ENCODE results near the gene LIN7A. TPM values are rescaled to one million over a fixed set of nuclear protein-coding genes. Genes with fewer than 3 reads are reported as not detected.

Gene LIN7A
- total and polyA plus RNA-seq, 2 donors (not counting 1 experiment from before 2014, with no cell fraction given), result 22.8 to 35.3 TPM

GRCh38 chr12:80807640-80808288 lies 130.0 kb downstream of the LIN7A start:
- no peak for DNase-seq (ENCODE audit: low read depth in 2 of 2)
- no peaks in the 10 kb centered on the region for H4K20me1 ChIP-seq (ENCODE audit: control insufficient read depth, extremely low read depth, insufficient read depth, low read length)
- no peak overlapping the region for H3K4me3 ChIP-seq (replicated peaks in 1 of 4; ENCODE audit: control extremely low read depth in 1 of 4, insufficient read depth in 1 of 4, low read depth in 3 of 4, low read length in 4 of 4)
- H3K27me3 ChIP-seq (ENCODE audit: control insufficient read depth, insufficient read depth, low read length), result no peaks in the 10 kb centered on the region
- no peaks in the 10 kb centered on the region for H3K4me1 ChIP-seq (ENCODE audit: control insufficient read depth, extremely low read depth, insufficient read depth, low read length)
- H3K36me3 ChIP-seq (ENCODE audit: control insufficient read depth, insufficient read depth, low read length), result no peaks in the 10 kb centered on the region
- H2AFZ ChIP-seq (ENCODE audit: low read length), result no peak overlapping the region
- no peaks in the 10 kb centered on the region for H3K79me2 ChIP-seq (ENCODE audit: control insufficient read depth, insufficient read depth, low read length)
- H3K9ac ChIP-seq (ENCODE audit: insufficient read depth, low read length), result no peak overlapping the region
- H3K4me2 ChIP-seq (ENCODE audit: extremely low read depth, insufficient read depth, low read length), result no peak overlapping the region
- H3K27ac ChIP-seq (ENCODE audit: insufficient read depth, low read length), result no peak overlapping the region
- H3K9me3 ChIP-seq (ENCODE audit: control insufficient read depth, insufficient read depth, low read depth, low read length), result no peaks in the 10 kb centered on the region
- TF ChIP-seq, protein P1, sequence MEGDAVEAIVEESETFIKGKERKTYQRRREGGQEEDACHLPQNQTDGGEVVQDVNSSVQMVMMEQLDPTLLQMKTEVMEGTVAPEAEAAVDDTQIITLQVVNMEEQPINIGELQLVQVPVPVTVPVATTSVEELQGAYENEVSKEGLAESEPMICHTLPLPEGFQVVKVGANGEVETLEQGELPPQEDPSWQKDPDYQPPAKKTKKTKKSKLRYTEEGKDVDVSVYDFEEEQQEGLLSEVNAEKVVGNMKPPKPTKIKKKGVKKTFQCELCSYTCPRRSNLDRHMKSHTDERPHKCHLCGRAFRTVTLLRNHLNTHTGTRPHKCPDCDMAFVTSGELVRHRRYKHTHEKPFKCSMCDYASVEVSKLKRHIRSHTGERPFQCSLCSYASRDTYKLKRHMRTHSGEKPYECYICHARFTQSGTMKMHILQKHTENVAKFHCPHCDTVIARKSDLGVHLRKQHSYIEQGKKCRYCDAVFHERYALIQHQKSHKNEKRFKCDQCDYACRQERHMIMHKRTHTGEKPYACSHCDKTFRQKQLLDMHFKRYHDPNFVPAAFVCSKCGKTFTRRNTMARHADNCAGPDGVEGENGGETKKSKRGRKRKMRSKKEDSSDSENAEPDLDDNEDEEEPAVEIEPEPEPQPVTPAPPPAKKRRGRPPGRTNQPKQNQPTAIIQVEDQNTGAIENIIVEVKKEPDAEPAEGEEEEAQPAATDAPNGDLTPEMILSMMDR (conservative IDR thresholded peaks at IDR 0.05 in 1 of 2, IDR thresholded peaks at IDR 0.05 in 1 of 2; ENCODE audit: low read depth in 1 of 2, low read length in 2 of 2), result no peak
- TF ChIP-seq EZH2 (IDR thresholded peaks at IDR 0.05; ENCODE audit: low read length, missing control alignments), result no peak

- no peak for TF ChIP-seq EZH2 (IDR thresholded peaks at IDR 0.05; ENCODE audit: low read length, missing control alignments)
- TF ChIP-seq, protein P1 (conservative IDR thresholded peaks at IDR 0.05 in 1 of 2, IDR thresholded peaks at IDR 0.05 in 1 of 2; ENCODE audit: low read depth in 1 of 2, low read length in 2 of 2), result no peak
- DNase-seq (ENCODE audit: low read depth in 2 of 2), result no peak
These were observed 132.6 kb downstream of the LIN7A start for GRCh38 chr12:80805106-80805505.

GRCh38 chr12:80802652-80803400 lies 134.9 kb downstream of the LIN7A start:
- Histone ChIP-seq H3K79me2 (ENCODE audit: control insufficient read depth, insufficient read depth, low read length) (no peaks in the 10 kb centered on the region), H2AFZ (ENCODE audit: low read length) (no peak overlapping the region), H3K9ac (ENCODE audit: insufficient read depth, low read length) (no peak overlapping the region), H3K4me3 (replicated peaks in 1 of 4; ENCODE audit: control extremely low read depth in 1 of 4, insufficient read depth in 1 of 4, low read depth in 3 of 4, low read length in 4 of 4) (no peak overlapping the region), H3K9me3 (ENCODE audit: control insufficient read depth, insufficient read depth, low read depth, low read length) (no peaks in the 10 kb centered on the region), H3K4me2 (ENCODE audit: extremely low read depth, insufficient read depth, low read length) (no peak overlapping the region), H3K27me3 (ENCODE audit: control insufficient read depth, insufficient read depth, low read length) (no peaks in the 10 kb centered on the region), H3K27ac (ENCODE audit: insufficient read depth, low read length) (no peak overlapping the region), H3K36me3 (ENCODE audit: control insufficient read depth, insufficient read depth, low read length) (no peaks in the 10 kb centered on the region), H3K4me1 (ENCODE audit: control insufficient read depth, extremely low read depth, insufficient read depth, low read length) (no peaks in the 10 kb centered on the region), H4K20me1 (ENCODE audit: control insufficient read depth, extremely low read depth, insufficient read depth, low read length) (no peaks in the 10 kb centered on the region)
- DNase-seq (ENCODE audit: low read depth in 2 of 2), result no peak
- TF ChIP-seq, protein P1 (conservative IDR thresholded peaks at IDR 0.05 in 1 of 2, IDR thresholded peaks at IDR 0.05 in 1 of 2; ENCODE audit: low read depth in 1 of 2, low read length in 2 of 2), result no peak
- no peak for TF ChIP-seq EZH2 (IDR thresholded peaks at IDR 0.05; ENCODE audit: low read length, missing control alignments)

More at GRCh38 chr12:80805106-80805505, 132.6 kb downstream of the LIN7A start:
- H3K4me3 ChIP-seq (replicated peaks in 1 of 4; ENCODE audit: control extremely low read depth in 1 of 4, insufficient read depth in 1 of 4, low read depth in 3 of 4, low read length in 4 of 4), result no peak overlapping the region
- H3K4me2 ChIP-seq (ENCODE audit: extremely low read depth, insufficient read depth, low read length), result no peak overlapping the region
- no peak overlapping the region for H3K9ac ChIP-seq (ENCODE audit: insufficient read depth, low read length)
- no peak overlapping the region for H3K27ac ChIP-seq (ENCODE audit: insufficient read depth, low read length)
- no peak overlapping the region for H2AFZ ChIP-seq (ENCODE audit: low read length)
- no peaks in the 10 kb centered on the region for H4K20me1 ChIP-seq (ENCODE audit: control insufficient read depth, extremely low read depth, insufficient read depth, low read length)
- H3K27me3 ChIP-seq (ENCODE audit: control insufficient read depth, insufficient read depth, low read length), result no peaks in the 10 kb centered on the region
- no peaks in the 10 kb centered on the region for H3K79me2 ChIP-seq (ENCODE audit: control insufficient read depth, insufficient read depth, low read length)
- no peaks in the 10 kb centered on the region for H3K9me3 ChIP-seq (ENCODE audit: control insufficient read depth, insufficient read depth, low read depth, low read length)
- H3K36me3 ChIP-seq (ENCODE audit: control insufficient read depth, insufficient read depth, low read length), result no peaks in the 10 kb centered on the region
- no peaks in the 10 kb centered on the region for H3K4me1 ChIP-seq (ENCODE audit: control insufficient read depth, extremely low read depth, insufficient read depth, low read length)
